SU-DHL-6 (cell line): ENCODE measurements around the gene CNKSR1.

ENCODE experiments used
- H2AFZ ChIP-seq: fragments of 200-600 bp; sonication (generic); 2 replicates; pipeline ENCODE4 v1.6.1; 2014; ENCODE audit warnings: low read depth, mild to moderate bottlenecking, moderate library complexity, mixed read lengths, antibody characterized with exemption, low read length; ENCODE audit not compliant: severe bottlenecking
- H3F3A ChIP-seq: fragments of 200-600 bp; shearing (Covaris generic); 2 replicates; pipeline ENCODE4 v1.6.0; 2016; ENCODE audit warnings: antibody characterized with exemption, mild to moderate bottlenecking; ENCODE audit not compliant: insufficient read depth
- H3K27ac ChIP-seq: fragments of 200-600 bp; sonication (generic); 2 replicates; pipeline ENCODE4 v1.5.1; 2016; ENCODE audit warnings: low read depth, mild to moderate bottlenecking, low read length, moderate library complexity, mixed read lengths
- H3K27me3 ChIP-seq: fragments of 200-600 bp; sonication (generic), shearing (Covaris generic); 2 replicates; pipeline ENCODE4 v1.6.0; 2014; ENCODE audit warnings: mild to moderate bottlenecking, low read length
- H3K36me3 ChIP-seq: fragments of 200-600 bp; sonication (generic); 2 replicates; pipeline ENCODE4 v1.6.1; 2014; ENCODE audit warnings: mild to moderate bottlenecking, low read length, mixed read lengths
- H3K4me2 ChIP-seq: fragments of 300-600, 200-600 bp; shearing (Covaris generic), sonication (generic); 2 replicates; pipeline ENCODE4 v1.6.0; 2014; ENCODE audit warnings: low read length, low read depth, mild to moderate bottlenecking; ENCODE audit not compliant: poor library complexity, severe bottlenecking
- H3K4me3 ChIP-seq: fragments of 200-600 bp; sonication (generic); 2 replicates; pipeline ENCODE4 v1.5.1; 2014; ENCODE audit warnings: antibody characterized with exemption, low read length, mild to moderate bottlenecking, mixed read lengths; ENCODE audit not compliant: insufficient read depth, poor library complexity, severe bottlenecking
- H3K79me2 ChIP-seq: fragments of 200-600 bp; sonication (generic); 2 replicates; pipeline ENCODE4 v1.6.1; 2014; ENCODE audit warnings: mild to moderate bottlenecking, low read length, moderate library complexity; ENCODE audit not compliant: insufficient read depth
- H3K9ac ChIP-seq: fragments of 200-600 bp; sonication (generic); 2 replicates; pipeline ENCODE4 v1.7.0; 2014; ENCODE audit warnings: mild to moderate bottlenecking, low read length
- H3K9me2 ChIP-seq: fragments of 200-600 bp; sonication (generic); replicated peaks from 2 replicates; pipeline ENCODE4 v1.6.1; 2014; ENCODE audit warnings: low read length; ENCODE audit not compliant: insufficient read depth
- H3K9me3 ChIP-seq: fragments of 200-600 bp; sonication (generic); 2 replicates; pipeline ENCODE4 v1.6.1; 2014; ENCODE audit warnings: low read length, mixed read lengths; ENCODE audit not compliant: insufficient read depth
- H4K20me1 ChIP-seq: fragments of 200-600 bp; sonication (generic); 2 replicates; pipeline ENCODE4 v1.6.1; 2014; ENCODE audit warnings: low read depth, mild to moderate bottlenecking, antibody characterized with exemption, low read length, moderate library complexity, mixed read lengths
- CTCF ChIP-seq: fragments of 200-600 bp; sonication (generic); IDR thresholded peaks from one replicate; pipeline ENCODE4 v1.5.1; 2017; ENCODE audit warnings: antibody characterized with exemption, mild to moderate bottlenecking, low read length, moderate library complexity; ENCODE audit not compliant: insufficient read depth, poor library complexity, severe bottlenecking
- EZH2phosphoT487 ChIP-seq: fragments of 200-600 bp; sonication (generic), shearing (Covaris generic); conservative IDR thresholded peaks from 2 replicates; pipeline ENCODE4 v1.6.1; 2018; ENCODE audit warnings: mild to moderate bottlenecking, antibody characterized with exemption, low read length, moderate library complexity, mixed read lengths

Gene CNKSR1

GRCh38 chr1:26191739-26192138 is 14.4 kb downstream of the CNKSR1 start:
- TF ChIP-seq EZH2phosphoT487 (no peak), CTCF (no peak)
- H3K9me2 ChIP-seq: no peaks in the 10 kb centered on the region
- H3K4me2 ChIP-seq: no peak overlapping the region
- no peak overlapping the region for H3K4me3 ChIP-seq
- no peaks in the 10 kb centered on the region for H3K9me3 ChIP-seq
- no peaks in the 10 kb centered on the region for H3K79me2 ChIP-seq
- no peak overlapping the region for H3K9ac ChIP-seq
- no peak overlapping the region for H3K27ac ChIP-seq
- H3F3A ChIP-seq: no peaks in the 10 kb centered on the region
- H3K27me3 ChIP-seq: no peaks in the 10 kb centered on the region
- H4K20me1 ChIP-seq: no peaks in the 10 kb centered on the region
- no peak overlapping the region for H2AFZ ChIP-seq
- no peaks in the 10 kb centered on the region for H3K36me3 ChIP-seq

GRCh38 chr1:26195805-26196204 is 18.5 kb downstream of the CNKSR1 start:
- Histone ChIP-seq H3K4me2 (no peak overlapping the region), H3F3A (no peaks in the 10 kb centered on the region), H3K27me3 (no peaks in the 10 kb centered on the region), H3K79me2 (no peaks in the 10 kb centered on the region), H2AFZ (no peak overlapping the region), H3K4me3 (no peak overlapping the region), H3K9me2 (no peaks in the 10 kb centered on the region), H3K27ac (no peak overlapping the region), H3K36me3 (no peaks in the 10 kb centered on the region), H3K9ac (no peak overlapping the region), H4K20me1 (no peaks in the 10 kb centered on the region), H3K9me3 (no peaks in the 10 kb centered on the region)
- TF ChIP-seq EZH2phosphoT487 (no peak), CTCF (no peak)

GRCh38 chr1:26197301-26197700 is 20.0 kb downstream of the CNKSR1 start:
- H4K20me1 ChIP-seq: no peaks in the 10 kb centered on the region
- no peak for TF ChIP-seq EZH2phosphoT487
- TF ChIP-seq CTCF: no peak
- H3K9me2 ChIP-seq: no peaks in the 10 kb centered on the region
- no peak overlapping the region for H3K4me2 ChIP-seq
- no peak overlapping the region for H3K4me3 ChIP-seq
- H3K9me3 ChIP-seq: no peaks in the 10 kb centered on the region
- no peaks in the 10 kb centered on the region for H3F3A ChIP-seq
- no peak overlapping the region for H3K27ac ChIP-seq
- no peak overlapping the region for H2AFZ ChIP-seq
- no peaks in the 10 kb centered on the region for H3K36me3 ChIP-seq
- H3K9ac ChIP-seq: no peak overlapping the region
- no peaks in the 10 kb centered on the region for H3K27me3 ChIP-seq
- no peaks in the 10 kb centered on the region for H3K79me2 ChIP-seq

- H2AFZ ChIP-seq: no peak overlapping the region
- H3K9me3 ChIP-seq: no peaks in the 10 kb centered on the region
- H3K27me3 ChIP-seq: no peaks in the 10 kb centered on the region
- H3F3A ChIP-seq: no peaks in the 10 kb centered on the region
- H3K36me3 ChIP-seq: no peaks in the 10 kb centered on the region
- H3K79me2 ChIP-seq: no peaks in the 10 kb centered on the region
- no peak overlapping the region for H3K9ac ChIP-seq
- no peaks in the 10 kb centered on the region for H3K9me2 ChIP-seq
- no peak overlapping the region for H3K4me3 ChIP-seq
- H4K20me1 ChIP-seq: no peaks in the 10 kb centered on the region
- H3K4me2 ChIP-seq: no peak overlapping the region
- H3K27ac ChIP-seq: no peak overlapping the region
- TF ChIP-seq EZH2phosphoT487 (no peak), CTCF (no peak)
Observed at GRCh38 chr1:26197813-26198212, 20.5 kb downstream of the CNKSR1 start.
